ENCODE data around the gene THSD4.
"Not testable (repeated sequence)": the region's sequence is repeated elsewhere in the genome, so short reads cannot be mapped to it uniquely, and the experiment has no call there.

The THSD4 gene

GRCh38 chr15:71187526-71187925 lies 72.3 kb downstream of the THSD4 start:
- no peak for DNase-seq (ENCODE audit: low read depth in 2 of 2)

GRCh38 chr15:71189718-71190117 lies 74.4 kb downstream of the THSD4 start:
- no peak for DNase-seq (ENCODE audit: low read depth in 2 of 2)

GRCh38 chr15:71191296-71191695 lies 76.0 kb downstream of the THSD4 start:
- no peak for DNase-seq (ENCODE audit: low read depth in 2 of 2)

- DNase-seq (ENCODE audit: low read depth in 2 of 2), result no peak
Measured at GRCh38 chr15:71192816-71193215, 77.5 kb downstream of the THSD4 start.

- DNase-seq (ENCODE audit: low read depth in 2 of 2), result no peak
Measured at GRCh38 chr15:71194286-71194685, 79.0 kb downstream of the THSD4 start.

- DNase-seq (ENCODE audit: low read depth in 2 of 2), result no peak
Measured at GRCh38 chr15:71195242-71195641, 80.0 kb downstream of the THSD4 start.

- DNase-seq (ENCODE audit: low read depth in 2 of 2), result no peak
Measured at GRCh38 chr15:71197620-71198019, 82.3 kb downstream of the THSD4 start.

- no peak for DNase-seq (ENCODE audit: low read depth in 2 of 2)
Measured at GRCh38 chr15:71198846-71199245, 83.6 kb downstream of the THSD4 start.

GRCh38 chr15:71199384-71200351 lies 84.4 kb downstream of the THSD4 start:
- no peak for DNase-seq (ENCODE audit: low read depth in 2 of 2)

GRCh38 chr15:71201477-71201876 lies 86.2 kb downstream of the THSD4 start:
- DNase-seq (ENCODE audit: low read depth in 2 of 2), result no peak

- no peak for DNase-seq (ENCODE audit: low read depth in 2 of 2)
Measured at GRCh38 chr15:71202712-71203111, 87.4 kb downstream of the THSD4 start.

GRCh38 chr15:71203586-71204474 lies 88.6 kb downstream of the THSD4 start:
- no peak for DNase-seq (ENCODE audit: low read depth in 2 of 2)

- no peak for DNase-seq (ENCODE audit: low read depth in 2 of 2)
Measured at GRCh38 chr15:71207141-71207540, 91.9 kb downstream of the THSD4 start.

- no peak for DNase-seq (ENCODE audit: low read depth in 2 of 2)
Measured at GRCh38 chr15:71212146-71212545, 96.9 kb downstream of the THSD4 start.

GRCh38 chr15:71213943-71214342 lies 98.7 kb downstream of the THSD4 start:
- not testable (repeated sequence) for DNase-seq (ENCODE audit: low read depth in 2 of 2)

- DNase-seq (ENCODE audit: low read depth in 2 of 2), result no peak
Measured at GRCh38 chr15:71215126-71215894, 100.0 kb downstream of the THSD4 start.

- DNase-seq (ENCODE audit: low read depth in 2 of 2), result no peak
Measured at GRCh38 chr15:71218272-71218805, 103.1 kb downstream of the THSD4 start.

- DNase-seq (ENCODE audit: low read depth in 2 of 2), result no peak
Measured at GRCh38 chr15:71219101-71219500, 103.8 kb downstream of the THSD4 start.

GRCh38 chr15:71219645-71220044 lies 104.4 kb downstream of the THSD4 start:
- no peak for DNase-seq (ENCODE audit: low read depth in 2 of 2)

- no peak for DNase-seq (ENCODE audit: low read depth in 2 of 2)
Measured at GRCh38 chr15:71220828-71221227, 105.6 kb downstream of the THSD4 start.

GRCh38 chr15:71221417-71221816 lies 106.1 kb downstream of the THSD4 start:
- no peak for DNase-seq (ENCODE audit: low read depth in 2 of 2)
